HG02840 (cell line): ENCODE measurements around the gene DGKZ.
A peak's percentile ranks its signal among the peaks of the same experiment; 100 is the strongest.

Experiments used
- ATAC-seq: cut with Tn5 transposase; IDR thresholded peaks from one replicate; pipeline ENCODE4 v1.9.1; 2021; ENCODE audit warnings: mild to moderate bottlenecking, moderate library complexity, moderate number of reproducible peaks; ENCODE audit not compliant: unreplicated experiment, low FRiP score

DGKZ gene

DNA sequence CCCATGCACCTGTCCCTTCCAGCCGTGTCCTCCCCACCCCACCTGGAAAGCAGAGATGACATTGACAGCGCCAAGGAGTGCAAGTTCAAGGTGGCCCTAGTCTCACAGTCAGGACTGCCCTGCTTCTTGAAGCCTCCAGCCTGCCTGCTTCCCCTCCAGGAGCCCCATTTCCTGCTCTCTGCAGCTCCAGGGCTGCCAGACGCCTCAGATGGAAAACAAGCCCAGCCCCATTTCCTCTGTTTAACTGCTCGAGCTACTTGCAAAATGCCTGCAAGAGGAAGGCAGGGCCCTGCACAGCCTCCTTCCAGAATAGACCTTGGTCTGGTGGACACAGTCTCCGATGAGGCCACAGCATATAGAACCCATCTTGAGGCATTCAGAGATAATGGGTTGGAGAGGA, 5.0 kb upstream of the DGKZ start:
- no peak for ATAC-seq

DNA sequence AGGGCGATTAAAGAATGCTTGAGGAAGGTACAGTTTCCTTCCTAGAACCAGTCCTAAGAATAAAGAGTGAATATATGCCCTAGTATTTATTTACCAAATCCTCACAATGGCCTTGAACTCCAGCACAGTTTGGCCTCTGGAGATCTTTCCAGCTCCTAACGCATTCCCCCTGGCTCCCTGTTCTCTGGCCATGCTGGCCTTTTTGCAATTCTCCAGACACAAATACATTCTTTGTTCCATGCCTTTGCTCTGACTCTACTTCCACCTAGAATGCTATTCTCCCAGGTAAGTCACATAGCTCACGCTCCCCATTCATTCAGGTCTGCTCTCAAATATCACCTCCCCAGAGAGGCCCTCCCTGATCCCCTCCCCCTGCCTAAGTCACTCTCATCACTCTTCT, 3.7 kb upstream of the DGKZ start:
- no peak for ATAC-seq

DNA sequence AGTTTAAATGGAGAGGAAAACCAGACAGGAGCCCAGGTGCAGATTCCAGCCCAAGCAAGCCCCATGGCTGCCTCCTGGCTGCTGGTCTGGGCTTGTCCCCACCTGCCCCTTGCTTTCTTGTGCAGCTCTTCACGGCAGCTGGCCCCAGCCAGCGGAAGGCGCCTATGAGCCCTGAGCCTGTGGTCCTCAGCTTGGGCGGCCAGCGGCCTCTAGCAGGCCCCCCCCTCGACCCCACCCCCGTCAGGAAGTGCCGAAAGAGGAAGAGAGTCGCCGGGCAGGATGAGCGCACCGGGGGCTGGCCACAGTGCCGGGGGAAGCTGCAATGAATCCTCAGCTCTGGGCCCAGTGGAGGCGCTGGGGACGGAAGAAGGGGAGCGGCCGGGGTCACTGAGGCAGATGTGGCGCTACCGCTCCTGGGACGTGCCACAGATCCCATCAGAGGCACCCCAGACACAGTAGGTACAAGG, 2.1 kb upstream of the DGKZ start:
- no peak for ATAC-seq

DNA sequence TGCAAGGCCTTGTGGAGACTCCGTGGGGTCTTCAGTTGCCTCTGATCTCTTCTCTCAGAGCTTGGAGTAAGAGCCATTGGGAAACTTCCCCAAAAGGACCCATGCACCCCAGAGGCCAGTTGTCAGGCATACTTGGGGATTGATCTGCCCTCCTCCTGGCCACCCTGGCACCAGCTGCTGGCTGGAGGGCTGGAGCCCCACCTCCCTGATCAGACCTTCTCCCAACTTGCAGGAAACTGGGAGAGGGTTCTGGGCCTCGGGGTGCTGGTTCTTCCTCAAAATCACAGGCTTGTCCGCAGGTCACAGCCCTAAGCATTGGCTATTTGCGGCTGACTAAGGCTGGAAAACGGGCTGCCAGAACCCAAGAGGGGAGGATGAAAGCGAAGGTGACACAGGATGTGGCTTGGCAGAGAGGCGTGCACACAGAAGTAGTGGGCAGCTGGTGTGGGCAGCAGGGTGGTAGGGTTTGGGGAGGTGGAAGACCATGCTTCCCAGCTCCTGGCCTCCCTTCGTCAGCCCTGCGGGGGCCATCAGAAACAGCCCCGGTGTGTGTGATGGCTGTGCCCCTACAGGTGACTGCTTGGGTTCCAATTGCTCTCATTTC, 1.3 kb upstream of the DGKZ start:
- ATAC-seq = no peak

DNA sequence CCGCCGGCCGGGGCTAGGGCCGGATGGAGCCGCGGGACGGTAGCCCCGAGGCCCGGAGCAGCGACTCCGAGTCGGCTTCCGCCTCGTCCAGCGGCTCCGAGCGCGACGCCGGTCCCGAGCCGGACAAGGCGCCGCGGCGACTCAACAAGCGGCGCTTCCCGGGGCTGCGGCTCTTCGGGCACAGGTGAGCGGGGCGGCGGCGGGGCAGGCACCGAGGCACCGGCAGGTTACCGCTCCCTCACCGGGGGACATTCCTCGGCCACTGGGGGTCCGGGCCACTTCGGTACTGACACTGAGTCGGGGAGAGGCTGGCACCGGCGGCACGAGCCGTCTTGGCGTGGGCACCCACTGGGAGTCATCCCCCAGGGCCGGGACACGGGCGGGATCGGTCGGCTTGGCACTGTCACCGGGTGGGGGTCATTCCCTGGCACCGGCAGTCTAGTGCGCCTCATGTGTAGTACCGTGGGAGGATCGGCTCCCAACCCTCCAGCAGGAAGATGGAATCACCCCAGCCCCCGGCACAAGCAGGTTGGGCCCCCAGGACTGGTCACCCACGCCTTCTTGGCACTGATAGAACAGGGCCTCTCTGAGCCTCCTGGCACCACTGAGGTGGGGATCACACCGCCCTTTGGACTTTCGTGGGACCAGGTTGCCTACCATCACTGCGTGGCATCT, 511 bp downstream of the DGKZ start:
- peak; percentile 10 for ATAC-seq

DNA sequence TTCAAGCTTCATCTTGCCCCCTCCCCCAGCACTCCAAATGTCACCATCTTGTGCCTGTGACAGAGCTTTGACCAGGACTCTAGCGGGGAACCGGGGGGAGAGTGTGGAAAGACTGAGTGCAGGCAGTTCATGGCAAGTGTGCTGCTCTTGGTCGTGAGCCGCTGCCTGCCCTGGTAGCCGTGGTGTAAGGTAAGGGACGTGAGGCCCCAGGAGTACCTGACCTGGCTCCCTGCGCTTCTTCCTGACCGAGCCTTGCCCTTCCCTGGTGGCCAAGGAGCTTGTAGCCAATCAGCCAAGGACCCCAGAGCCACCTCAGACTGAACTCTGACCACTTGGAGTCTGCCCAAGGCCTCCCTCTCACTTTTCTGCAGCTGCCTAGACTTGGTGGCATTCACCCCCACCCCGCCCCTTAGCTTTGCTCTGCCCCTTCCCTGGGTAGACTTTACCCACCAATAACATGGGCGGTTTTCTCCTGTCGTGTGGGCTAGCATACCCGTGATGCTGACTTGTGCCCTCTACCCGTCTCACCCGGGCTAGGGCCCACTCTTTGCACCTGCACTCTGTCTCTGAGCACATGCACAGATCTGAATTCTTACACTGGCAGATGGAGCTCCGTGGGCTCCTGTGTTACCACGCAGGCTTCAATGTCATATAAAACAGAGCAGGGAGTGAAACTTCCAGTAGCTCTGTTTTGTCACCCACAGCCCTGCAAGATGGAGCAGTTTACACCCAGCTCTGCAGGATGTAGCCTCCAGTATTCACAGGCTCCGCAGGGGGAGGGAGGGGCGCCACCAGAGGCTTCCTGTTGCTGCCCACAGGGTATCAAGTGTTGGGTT, 1.5 kb downstream of the DGKZ start:
- no peak for ATAC-seq

DNA sequence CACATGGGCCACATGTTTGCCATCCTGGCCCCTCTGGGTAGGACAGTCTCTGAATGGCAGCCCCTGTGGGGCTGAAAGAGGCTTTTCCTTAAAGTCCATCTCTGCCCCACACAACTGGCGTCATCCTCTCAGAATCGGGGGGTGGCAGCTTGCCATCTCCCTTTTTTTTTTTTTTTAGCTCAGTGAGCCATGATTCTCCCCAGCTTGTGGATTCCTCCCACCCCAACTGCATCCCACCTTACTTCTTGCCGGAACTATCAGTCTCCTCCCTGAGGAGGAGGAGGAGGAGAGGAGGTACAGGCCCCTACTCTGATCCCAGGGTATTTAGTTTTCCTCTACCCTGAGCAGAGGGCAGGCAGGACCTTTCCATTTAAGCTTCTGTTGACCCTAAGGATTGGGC, 3.4 kb downstream of the DGKZ start:
- no peak for ATAC-seq

DNA sequence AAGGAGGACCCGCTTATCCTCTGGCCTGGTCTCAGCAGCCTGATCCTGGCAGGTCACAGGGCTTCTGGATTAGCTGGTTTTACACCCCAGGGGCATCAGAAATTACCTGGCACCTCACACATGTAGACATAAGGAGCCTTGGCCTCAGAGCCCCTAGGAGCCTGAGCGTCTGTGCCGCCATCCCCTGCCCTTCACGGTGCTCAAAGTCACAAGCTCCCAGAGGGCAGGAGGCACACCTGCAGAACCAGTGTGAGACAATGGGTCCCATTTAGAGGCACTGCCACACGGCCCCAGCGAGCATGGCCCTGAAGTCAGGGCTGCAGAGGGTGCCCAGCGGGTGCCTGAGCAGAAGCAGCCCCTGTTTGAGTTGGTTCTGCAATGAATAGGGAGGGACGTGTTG, 3.9 kb downstream of the DGKZ start:
- ATAC-seq = no peak

DNA sequence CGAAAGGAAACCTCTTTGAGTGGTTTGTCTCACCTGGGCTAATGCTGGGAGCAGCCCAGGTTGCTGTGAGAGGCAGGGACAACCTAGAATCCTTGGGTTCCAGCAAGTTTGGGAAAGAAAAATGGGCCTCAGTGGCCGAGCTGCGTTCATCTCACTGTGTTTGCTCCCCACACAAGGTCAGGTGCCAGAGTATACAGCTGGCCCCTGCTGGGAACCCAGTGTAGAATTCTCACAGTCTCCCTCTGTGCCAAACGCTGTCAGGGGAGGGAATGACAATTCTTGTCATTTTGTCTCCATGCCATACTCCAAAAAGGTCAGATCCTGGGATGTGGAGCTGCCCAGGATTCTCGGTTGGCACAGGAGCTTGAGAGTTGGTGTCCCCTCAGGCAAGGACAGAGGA, 4.3 kb downstream of the DGKZ start:
- no peak for ATAC-seq

DNA sequence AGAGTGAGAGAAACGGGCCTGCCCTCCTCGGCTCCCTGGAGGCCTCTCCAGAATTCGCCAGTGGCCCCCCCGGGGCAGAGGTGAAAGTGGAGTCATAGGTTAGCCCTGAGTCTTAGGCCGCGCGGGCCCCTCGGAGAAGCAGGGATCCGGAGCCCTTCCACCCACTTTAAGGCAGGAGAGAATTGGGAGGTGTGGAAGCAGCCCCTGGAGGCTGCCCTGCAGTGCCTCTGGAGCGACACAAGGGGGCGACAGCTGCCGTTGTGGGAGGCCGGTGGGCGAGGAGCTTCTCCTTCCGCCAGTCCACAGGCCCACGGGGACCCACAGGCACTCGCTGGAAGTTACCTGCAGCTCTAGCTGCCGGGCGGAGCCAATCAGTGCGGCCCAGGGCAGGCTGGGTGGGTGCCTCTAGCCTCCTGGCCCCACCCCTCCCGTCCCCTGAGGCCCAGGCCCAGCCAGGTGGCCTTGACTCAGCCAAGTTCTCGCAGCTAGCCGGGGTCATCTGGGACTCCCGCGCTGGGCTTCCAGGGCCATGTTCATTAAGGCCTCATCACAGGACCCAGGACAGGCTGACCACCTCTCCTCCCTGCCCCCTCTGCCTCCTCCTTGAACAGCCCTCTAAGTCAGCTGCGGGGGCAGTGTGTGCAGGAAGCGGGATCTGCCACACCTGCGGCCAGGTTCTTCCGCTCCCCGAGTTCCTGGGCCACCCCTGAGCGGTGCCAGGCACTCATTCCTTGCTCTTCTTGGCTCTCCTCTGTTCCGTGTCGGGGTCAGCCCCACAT, 5.0 kb downstream of the DGKZ start:
- ATAC-seq = no peak

DNA sequence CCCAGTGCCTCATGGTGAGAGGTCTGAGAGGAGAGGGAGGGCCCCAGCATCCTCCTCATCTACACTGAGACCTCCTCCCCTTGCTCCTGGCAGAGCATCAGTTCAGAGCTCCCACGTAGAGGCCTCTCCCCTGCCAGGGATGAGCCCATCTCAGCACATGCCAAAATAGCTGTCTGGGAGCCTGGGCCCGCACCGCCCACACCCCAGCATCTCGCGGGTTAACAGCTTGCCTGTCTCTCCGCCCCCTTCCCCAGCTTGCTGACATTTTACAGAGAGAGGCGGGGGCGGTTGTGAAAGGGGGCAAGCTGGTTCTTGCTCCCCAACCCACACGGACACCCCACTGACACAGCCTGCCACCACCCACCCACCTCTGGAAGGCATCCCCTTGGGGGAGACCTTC, 6.4 kb downstream of the DGKZ start:
- ATAC-seq = no peak

DNA sequence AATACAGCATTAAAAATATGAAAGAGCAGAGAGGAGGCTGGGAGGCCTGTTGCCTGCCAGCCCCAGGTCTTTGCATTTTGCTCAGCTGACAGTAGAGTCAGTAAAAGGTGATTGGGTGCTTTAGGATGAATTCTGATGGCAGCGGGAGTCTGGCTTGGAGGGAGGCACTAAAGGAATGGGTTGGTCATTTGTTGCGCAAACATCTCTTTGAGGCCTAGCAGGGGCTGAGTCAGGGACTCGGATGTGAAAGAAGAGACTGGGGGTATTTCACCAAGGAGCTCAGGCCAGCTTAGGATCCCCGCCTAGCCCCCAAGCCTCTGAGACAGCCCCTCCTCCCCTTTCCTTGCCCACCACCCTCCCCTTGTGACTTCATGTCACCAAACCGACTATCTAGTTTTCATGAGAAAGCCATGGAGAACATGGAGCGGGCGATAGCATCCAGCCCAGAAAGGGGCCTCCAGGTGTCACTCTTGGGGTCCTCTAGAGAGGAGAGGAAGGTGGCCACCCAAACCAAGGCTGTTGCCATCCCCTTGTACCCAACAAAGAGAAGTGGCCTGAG, 9.7 kb downstream of the DGKZ start:
- ATAC-seq = no peak

DNA sequence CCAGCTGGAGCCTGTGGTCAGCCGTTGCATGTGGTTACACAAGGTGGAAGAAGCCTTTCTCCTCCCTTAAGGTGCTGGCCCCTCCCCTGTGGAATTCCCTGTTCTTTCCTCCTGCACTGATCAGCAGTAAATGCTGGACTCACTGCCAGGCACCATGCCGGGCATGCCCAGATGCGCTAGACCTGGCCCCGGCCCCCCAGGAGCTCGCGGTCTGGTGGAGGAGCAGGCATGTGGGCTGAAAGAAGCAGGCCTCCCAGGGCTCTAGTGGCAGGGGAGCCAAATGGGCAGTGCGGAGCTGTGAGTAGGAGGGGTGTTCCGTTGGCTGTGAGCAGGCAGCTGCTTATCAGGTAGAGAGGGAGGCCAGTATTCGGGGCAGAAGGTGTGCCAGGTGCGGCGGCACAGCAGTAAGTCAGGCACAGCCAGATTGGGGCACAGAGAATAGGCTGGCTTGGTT, 10.2 kb downstream of the DGKZ start:
- ATAC-seq = no peak

DNA sequence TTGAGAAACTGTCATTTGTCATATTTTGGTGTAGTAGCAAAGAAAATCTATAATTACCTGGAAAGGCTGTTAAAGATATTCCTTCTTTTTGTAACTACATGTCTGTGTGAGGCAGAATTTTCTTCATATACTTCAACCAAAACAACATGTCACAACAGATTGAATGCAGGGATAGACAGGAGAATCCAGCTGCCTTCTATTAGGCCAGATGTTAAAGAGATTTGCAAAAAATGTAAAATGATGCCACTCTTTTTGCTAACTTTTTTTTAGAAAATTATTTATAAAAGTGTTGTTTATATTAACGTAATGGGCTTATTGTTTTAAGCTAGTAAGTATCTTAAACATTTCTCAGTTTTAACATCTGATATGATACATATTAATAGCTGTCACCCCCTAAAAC, 12.7 kb downstream of the DGKZ start:
- no peak for ATAC-seq

DNA sequence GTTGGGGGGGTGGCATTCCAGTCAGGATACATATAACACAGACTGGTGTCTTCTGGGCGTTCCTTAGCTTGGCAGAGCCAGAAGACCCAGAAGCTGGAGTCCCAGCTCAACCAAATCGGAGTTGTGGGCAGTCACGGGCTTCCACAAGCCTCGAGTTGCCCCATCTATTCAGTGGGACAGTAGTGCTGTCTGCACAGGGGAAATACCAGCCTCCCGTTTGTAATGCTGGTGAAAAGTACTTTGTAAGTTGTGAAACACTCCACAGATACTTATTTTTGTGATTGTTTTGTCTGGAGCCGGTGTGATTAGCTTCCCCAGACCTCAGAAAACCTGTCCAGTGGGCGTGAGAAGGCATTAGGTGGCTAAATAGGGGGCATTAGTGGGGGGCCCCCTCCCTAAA, 13.6 kb downstream of the DGKZ start:
- ATAC-seq = no peak

DNA sequence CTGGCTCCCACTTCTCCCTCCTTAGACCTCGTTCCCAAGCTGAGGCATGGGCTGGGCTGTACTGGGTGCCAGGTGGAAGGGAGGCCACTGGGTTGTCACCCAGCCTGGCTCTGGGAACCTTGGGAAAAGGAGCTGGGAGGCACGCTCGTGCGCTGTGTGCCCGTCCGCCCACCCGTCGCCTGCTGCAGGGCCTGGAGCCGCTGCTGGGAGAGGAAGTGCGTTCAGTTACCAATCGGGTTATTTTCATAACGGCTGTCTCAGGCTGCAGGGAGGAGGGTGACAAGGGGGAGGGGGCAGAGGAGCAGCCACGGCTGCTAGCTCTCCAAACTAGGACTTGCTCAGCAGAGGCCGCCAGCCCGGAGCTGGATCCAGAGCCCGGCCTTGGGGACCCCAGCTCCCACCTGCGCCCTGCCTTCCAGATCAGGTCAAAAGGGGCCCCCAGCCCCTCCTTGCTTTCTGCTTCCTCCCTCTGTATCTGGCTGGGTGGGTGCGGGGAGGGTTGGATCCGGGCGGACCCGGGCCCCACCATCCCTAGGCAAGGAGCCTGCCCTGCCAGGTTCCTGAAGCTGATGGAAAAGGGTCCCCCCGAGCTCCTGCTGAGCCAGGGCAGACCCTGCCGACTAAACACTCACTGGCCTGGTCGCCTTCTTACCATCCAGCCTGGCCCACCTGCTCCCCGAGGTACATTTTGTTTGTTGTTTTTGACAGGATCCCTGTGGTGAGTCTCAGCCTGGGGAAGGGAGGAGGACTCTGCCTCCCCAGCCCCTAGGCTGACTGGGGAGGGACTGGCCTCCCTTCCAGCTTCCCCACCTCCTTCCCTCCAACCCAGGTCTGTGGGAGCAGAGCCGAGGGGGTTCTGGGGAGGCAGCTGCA, 14.3 kb downstream of the DGKZ start:
- ATAC-seq = peak; percentile 86

DNA sequence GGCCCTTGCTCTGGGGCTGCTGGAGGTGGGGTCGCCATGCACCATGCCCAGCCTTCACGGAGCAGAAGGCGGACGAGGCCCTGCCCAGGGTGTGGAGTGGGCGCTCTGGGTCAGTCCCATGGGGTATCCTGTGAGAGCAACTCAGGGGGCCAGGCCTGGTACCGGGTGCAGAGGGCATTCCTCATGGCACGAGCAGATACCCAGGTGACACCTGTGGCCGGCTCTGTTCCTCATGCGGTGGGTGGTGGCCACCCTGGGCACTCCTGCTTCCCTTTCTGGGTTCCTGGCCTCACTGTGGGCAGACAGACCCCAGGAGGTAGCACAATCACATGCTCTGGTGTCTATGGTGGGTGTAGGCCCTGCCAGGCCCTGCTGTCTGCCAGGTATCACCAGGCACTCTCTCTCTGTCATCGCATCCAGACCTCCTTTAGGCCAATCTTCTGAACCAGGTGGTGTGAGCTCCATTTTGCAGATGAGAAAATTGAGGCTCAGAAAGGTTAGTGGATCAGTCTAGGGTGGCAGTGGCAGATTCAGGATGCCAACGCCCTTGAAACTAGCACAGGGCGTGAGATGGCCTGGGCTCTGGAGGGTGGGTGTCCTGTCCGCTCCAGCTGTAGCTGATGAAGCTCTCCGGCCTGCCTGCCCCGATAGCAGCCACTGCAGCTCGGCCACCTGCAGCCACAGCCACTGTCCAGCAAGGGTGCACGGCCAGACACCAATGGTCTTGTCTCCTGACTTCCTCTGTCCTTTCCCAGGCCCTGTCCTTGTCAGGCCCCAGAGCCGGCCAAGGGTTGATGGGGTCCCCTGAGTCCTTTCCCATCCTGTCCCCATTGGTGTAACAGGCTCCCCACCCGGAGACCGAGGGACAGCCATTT, 15.1 kb downstream of the DGKZ start:
- ATAC-seq = no peak

DNA sequence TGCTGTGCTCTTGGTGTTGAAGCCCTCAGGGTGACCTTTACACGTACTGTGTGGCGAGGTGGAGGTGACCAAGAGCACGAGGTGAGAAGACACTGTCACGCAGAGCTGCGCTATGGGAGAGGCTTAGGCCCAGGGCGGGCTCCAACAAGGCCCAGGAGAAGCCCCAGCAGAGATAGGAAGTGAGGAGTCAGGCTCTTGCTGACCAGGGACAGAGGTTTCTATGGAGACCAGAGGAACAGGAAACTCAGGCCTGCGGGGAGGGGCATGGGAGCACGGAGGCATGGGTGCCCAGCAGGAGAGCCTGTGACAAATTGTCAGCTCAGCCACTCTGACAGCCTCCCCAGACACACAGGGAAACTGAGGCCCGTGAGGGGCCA, 15.8 kb downstream of the DGKZ start:
- ATAC-seq = no peak
